ENCODE measurements around the gene HNRNPU. TPM values are rescaled to one million over a fixed set of nuclear protein-coding genes. Genes with fewer than 3 reads are reported as not detected.

HNRNPU gene
- polyA plus RNA-seq, 3 donors = 71.5 to 197 (median 143) TPM

DNA sequence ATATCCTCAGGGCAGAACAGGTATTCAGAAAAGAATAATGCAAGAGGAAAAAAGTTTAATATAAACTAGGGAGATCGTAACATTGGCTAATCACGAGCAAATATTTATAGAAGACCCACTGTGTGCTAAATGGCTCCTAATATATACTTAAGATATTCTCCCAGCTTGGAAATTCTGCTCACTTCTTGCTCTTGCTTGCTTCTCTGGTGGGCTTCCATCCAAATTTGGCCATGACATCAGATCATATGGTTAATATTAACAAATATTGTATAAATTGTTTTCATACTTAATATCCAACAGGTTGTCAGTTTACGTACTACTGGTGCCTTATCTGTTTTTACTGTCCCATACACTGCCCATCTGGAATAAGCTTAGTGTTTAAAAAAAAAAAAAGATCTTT, 27.8 kb downstream of the HNRNPU start:
- H3K9me3 ChIP-seq (replicated peaks in 1 of 2; ENCODE audit: control insufficient read depth in 1 of 2, insufficient read depth in 1 of 2, low read length in 2 of 2) = no peaks in the 10 kb centered on the region
- peak overlapping the region; percentile 3 to 99 (median 95) for H3K27ac Mint-ChIP-seq
- H3K27ac ChIP-seq (ENCODE audit: low read depth in 1 of 2, low read length in 2 of 2) = peak overlapping the region in 1 of 2 donors; percentile 95
- H3K36me3 ChIP-seq (replicated peaks in 1 of 2; ENCODE audit: control insufficient read depth in 1 of 2, insufficient read depth in 2 of 2, low read length in 2 of 2) = peaks cover 11 to 22% of the 10 kb centered on the region in 2 donors
- H3K9ac ChIP-seq (ENCODE audit: insufficient read depth, low read length, poor library complexity, severe bottlenecking) = no peak overlapping the region
- H3K4me3 ChIP-seq (replicated peaks in 1 of 3; ENCODE audit: low read depth in 2 of 3, low read length in 3 of 3) = peak overlapping the region; percentile 88 to 95 (median 95)
- H3K27me3 ChIP-seq (ENCODE audit: control insufficient read depth in 2 of 2, insufficient read depth in 2 of 2, low read length in 2 of 2) = no peaks in the 10 kb centered on the region
- H3K4me1 ChIP-seq (ENCODE audit: control insufficient read depth in 1 of 2, insufficient read depth in 2 of 2, low read length in 2 of 2) = peaks cover 19 to 35% of the 10 kb centered on the region in 2 donors
- H3K79me2 ChIP-seq (ENCODE audit: insufficient read depth, low read length) = peaks cover 59% of the 10 kb centered on the region
- H3K4me3 Mint-ChIP-seq = peak overlapping the region; percentile 92 to 93
- H2AFZ ChIP-seq (ENCODE audit: insufficient read depth, low read depth, low read length, poor library complexity, severe bottlenecking) = no peak overlapping the region
- intact Hi-C loops (cut with micrococcal nuclease) = loop anchor here (10.0 kb wide), 2 partner anchors 138 to 182 kb away; partner anchors contain the start of gene DESI2 (in 1 of the 2)
- no peaks in the 10 kb centered on the region for H3K9me3 Mint-ChIP-seq
- no CpG with 5 or more reads among the region's 3 CpGs for WGBS (ENCODE audit: insufficient coverage)
- TF ChIP-seq, protein P1, sequence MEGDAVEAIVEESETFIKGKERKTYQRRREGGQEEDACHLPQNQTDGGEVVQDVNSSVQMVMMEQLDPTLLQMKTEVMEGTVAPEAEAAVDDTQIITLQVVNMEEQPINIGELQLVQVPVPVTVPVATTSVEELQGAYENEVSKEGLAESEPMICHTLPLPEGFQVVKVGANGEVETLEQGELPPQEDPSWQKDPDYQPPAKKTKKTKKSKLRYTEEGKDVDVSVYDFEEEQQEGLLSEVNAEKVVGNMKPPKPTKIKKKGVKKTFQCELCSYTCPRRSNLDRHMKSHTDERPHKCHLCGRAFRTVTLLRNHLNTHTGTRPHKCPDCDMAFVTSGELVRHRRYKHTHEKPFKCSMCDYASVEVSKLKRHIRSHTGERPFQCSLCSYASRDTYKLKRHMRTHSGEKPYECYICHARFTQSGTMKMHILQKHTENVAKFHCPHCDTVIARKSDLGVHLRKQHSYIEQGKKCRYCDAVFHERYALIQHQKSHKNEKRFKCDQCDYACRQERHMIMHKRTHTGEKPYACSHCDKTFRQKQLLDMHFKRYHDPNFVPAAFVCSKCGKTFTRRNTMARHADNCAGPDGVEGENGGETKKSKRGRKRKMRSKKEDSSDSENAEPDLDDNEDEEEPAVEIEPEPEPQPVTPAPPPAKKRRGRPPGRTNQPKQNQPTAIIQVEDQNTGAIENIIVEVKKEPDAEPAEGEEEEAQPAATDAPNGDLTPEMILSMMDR (IDR thresholded peaks at IDR 0.05) = no peak
- no peak for DNase-seq
- H4K20me1 ChIP-seq (ENCODE audit: insufficient read depth, low read length) = peaks cover 13% of the 10 kb centered on the region
- peaks cover 43% of the 10 kb centered on the region for H3K4me1 Mint-ChIP-seq
- H3K4me2 ChIP-seq (replicated peaks; ENCODE audit: extremely low read depth, low read length, poor library complexity, severe bottlenecking) = peak overlapping the region; percentile 95
- H3K36me3 Mint-ChIP-seq = peaks cover 28 to 34% of the 10 kb centered on the region in 2 donors
- H3K27me3 Mint-ChIP-seq (ENCODE audit: low read depth in 3 of 3) = no peaks in the 10 kb centered on the region

DNA sequence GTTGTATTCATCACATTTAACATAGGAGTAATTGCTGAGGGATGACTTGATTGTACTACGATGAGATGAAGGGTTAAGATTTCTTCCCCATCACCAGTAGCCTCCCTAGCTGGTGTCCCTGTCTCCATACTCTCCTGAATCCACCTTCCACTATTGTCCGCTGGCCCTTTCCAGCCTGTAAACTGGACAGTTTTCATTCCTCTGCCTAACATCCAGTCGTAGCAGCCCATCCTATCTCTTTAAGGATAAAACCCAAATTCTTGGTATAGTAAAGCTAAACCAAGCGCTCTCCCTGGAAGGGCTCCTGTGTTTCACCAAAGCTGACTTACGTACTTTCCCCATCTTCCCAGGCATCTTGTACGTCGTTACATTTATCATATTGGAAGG, 28.2 kb downstream of the HNRNPU start:
- Mint-ChIP-seq H3K4me3 (peak overlapping the region; percentile 92 to 93), H3K36me3 (peaks cover 25 to 30% of the 10 kb centered on the region in 2 donors), H3K27me3 (ENCODE audit: low read depth in 3 of 3) (no peaks in the 10 kb centered on the region), H3K4me1 (peaks cover 43% of the 10 kb centered on the region), H3K9me3 (no peaks in the 10 kb centered on the region), H3K27ac (peak overlapping the region; percentile 86 to 99 (median 95))
- H3K9ac ChIP-seq (ENCODE audit: insufficient read depth, low read length, poor library complexity, severe bottlenecking) = peak overlapping the region; percentile 94
- peaks cover 19 to 35% of the 10 kb centered on the region in 2 donors for H3K4me1 ChIP-seq (ENCODE audit: control insufficient read depth in 1 of 2, insufficient read depth in 2 of 2, low read length in 2 of 2)
- peak overlapping the region; percentile 88 to 95 (median 95) for H3K4me3 ChIP-seq (replicated peaks in 1 of 3; ENCODE audit: low read depth in 2 of 3, low read length in 3 of 3)
- WGBS (ENCODE audit: insufficient coverage) = 0% methylated on average over 2 of the region's 7 CpGs
- no peak for DNase-seq
- H3K27me3 ChIP-seq (ENCODE audit: control insufficient read depth in 2 of 2, insufficient read depth in 2 of 2, low read length in 2 of 2) = no peaks in the 10 kb centered on the region
- H3K4me2 ChIP-seq (replicated peaks; ENCODE audit: extremely low read depth, low read length, poor library complexity, severe bottlenecking) = peak overlapping the region; percentile 95
- H3K79me2 ChIP-seq (ENCODE audit: insufficient read depth, low read length) = peaks cover 55% of the 10 kb centered on the region
- H3K36me3 ChIP-seq (replicated peaks in 1 of 2; ENCODE audit: control insufficient read depth in 1 of 2, insufficient read depth in 2 of 2, low read length in 2 of 2) = peaks cover 7 to 17% of the 10 kb centered on the region in 2 donors
- H3K27ac ChIP-seq (ENCODE audit: low read depth in 1 of 2, low read length in 2 of 2) = peak overlapping the region; percentile 93 to 95
- TF ChIP-seq, protein P1 (IDR thresholded peaks at IDR 0.05) = no peak
- intact Hi-C loops (cut with micrococcal nuclease) = loop anchor here (10.0 kb wide), 2 partner anchors 139 to 181 kb away; partner anchors contain the start of gene DESI2 (in 1 of the 2)
- no peaks in the 10 kb centered on the region for H3K9me3 ChIP-seq (replicated peaks in 1 of 2; ENCODE audit: control insufficient read depth in 1 of 2, insufficient read depth in 1 of 2, low read length in 2 of 2)
- peak overlapping the region; percentile 80 for H2AFZ ChIP-seq (ENCODE audit: insufficient read depth, low read depth, low read length, poor library complexity, severe bottlenecking)
- H4K20me1 ChIP-seq (ENCODE audit: insufficient read depth, low read length) = peaks cover 8% of the 10 kb centered on the region

Data from CD14-positive monocyte (primary cell).